ENCODE measurements around the gene NEK8.
"Not testable (repeated sequence)": the region's sequence is repeated elsewhere in the genome, so short reads cannot be mapped to it uniquely, and the experiment has no call there.

NEK8 gene

GRCh38 chr17:28734712-28735241, 6.2 kb downstream of the NEK8 start:
- no peak for TF ChIP-seq CTCF (IDR thresholded peaks at IDR 0.05; ENCODE audit: low read depth, low read length, missing control alignments)
- no peak overlapping the region for H3K4me3 ChIP-seq (ENCODE audit: low read depth, low read length)
- in situ Hi-C loops (cut with HindIII; ENCODE audit: low sequenced_read_pairs) = no loop called here
- no peak for DNase-seq (ENCODE audit: low read depth)

DNA sequence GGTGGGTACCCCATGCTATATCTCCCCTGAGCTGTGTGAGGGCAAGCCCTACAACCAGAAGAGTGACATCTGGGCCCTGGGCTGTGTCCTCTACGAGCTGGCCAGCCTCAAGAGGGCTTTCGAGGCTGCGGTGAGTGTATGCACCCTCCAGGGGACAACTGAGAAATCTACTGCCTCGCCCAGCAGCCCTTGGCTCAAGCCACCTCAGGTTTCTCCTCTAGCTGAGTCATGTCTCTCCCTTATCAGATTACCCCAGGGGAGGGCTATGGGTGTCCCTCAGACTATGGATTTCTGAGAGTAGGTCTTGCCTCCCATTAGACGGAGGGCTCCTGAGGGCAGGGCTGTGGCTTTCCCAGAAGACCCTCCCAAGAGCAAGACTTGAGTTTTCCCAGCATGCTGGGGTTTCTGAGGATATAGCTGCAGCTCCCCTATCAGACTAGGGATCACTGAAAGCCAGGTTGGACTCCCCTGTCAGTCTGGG, 6.7 kb downstream of the NEK8 start:
- in situ Hi-C loops (cut with HindIII; ENCODE audit: low sequenced_read_pairs) = no loop called here
- no peak for DNase-seq (ENCODE audit: low read depth)
- no peak for TF ChIP-seq CTCF (IDR thresholded peaks at IDR 0.05; ENCODE audit: low read depth, low read length, missing control alignments)
- H3K4me3 ChIP-seq (ENCODE audit: low read depth, low read length) = no peak overlapping the region

DNA sequence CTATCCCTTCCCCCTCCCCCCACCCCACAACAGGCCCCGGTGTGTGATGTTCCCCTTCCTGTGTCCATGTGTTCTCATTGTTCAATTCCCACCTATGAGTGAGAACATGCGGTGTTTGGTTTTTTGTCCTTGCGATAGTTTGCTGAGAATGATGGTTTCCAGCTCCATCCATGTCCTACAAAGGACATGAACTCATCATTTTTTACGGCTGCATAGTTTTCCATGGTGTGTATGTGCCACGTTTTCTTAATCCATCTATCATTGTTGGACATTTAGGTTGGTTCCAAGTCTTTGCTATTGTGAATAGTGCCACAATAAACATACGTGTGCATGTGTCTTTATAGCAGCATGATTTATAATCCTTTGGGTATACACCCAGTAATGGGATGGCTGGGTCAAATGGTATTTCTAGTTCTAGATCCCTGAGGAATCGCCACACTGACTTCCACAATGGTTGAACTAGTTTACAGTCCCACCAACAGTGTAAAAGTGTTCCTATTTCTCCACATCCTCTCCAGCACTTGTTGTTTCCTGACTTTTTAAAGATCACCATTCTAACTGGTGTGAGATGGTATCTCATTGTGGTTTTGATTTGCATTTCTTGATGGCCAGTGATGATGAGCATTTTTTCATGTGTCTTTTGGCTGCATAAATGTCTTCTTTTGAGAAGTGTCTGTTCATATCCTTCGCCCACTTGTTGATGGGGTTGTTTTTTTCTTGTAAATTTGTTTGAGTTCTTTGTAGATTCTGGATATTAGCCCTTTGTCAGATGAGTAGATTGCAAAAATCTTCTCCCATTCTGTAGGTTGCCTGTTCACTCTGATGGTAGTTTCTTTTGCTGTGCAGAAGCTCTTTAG, 7.6 kb downstream of the NEK8 start:
- DNase-seq (ENCODE audit: low read depth); in situ Hi-C loops (cut with HindIII; ENCODE audit: low sequenced_read_pairs); H3K4me3 ChIP-seq (ENCODE audit: low read depth, low read length): not testable (repeated sequence)

GRCh38 chr17:28737316-28737715, 8.7 kb downstream of the NEK8 start:
- no peak overlapping the region for H3K4me3 ChIP-seq (ENCODE audit: low read depth, low read length)
- no peak for TF ChIP-seq CTCF (IDR thresholded peaks at IDR 0.05; ENCODE audit: low read depth, low read length, missing control alignments)
- in situ Hi-C loops (cut with HindIII; ENCODE audit: low sequenced_read_pairs) = no loop called here
- no peak for DNase-seq (ENCODE audit: low read depth)

DNA sequence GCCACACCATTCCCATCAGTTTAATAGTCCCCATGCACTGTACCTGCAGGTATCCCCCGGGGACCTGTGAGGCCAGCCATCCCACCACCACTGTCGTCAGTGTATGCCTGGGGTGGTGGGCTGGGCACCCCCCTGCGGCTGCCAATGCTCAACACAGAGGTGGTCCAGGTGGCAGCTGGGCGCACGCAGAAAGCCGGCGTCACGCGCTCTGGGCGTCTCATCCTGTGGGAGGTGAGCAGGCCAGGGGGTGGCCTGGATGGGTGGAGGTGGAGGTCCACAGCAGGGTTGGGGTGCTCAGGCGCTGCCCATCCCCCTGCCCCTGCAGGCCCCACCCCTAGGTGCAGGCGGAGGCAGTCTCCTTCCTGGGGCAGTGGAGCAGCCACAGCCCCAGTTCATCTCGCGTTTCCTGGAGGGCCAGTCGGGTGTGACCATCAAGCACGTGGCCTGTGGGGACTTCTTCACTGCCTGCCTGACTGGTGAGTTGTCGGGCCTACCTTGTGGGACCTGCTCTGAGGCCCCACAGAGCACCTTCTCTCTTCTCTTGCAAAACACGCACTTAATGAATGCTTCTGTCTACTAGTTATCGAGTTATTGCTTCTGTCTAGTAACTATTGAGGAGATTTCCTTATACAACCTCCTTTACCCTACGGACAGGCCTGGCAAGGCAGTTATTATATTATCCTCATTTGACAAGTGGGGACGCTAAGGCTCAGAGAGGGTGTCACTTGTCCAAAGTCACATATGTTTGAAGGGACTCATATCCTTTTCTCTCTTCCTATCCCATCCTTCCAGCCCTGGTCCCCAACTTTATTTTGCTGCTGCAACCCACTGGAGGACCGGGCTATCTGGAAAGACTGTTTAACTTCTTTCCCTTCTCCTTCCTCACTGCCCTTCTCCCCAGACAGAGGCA, 9.4 kb downstream of the NEK8 start:
- in situ Hi-C loops (cut with HindIII; ENCODE audit: low sequenced_read_pairs) = no loop called here
- no peak for TF ChIP-seq CTCF (IDR thresholded peaks at IDR 0.05; ENCODE audit: low read depth, low read length, missing control alignments)
- no peak overlapping the region for H3K4me3 ChIP-seq (ENCODE audit: low read depth, low read length)
- no peak for DNase-seq (ENCODE audit: low read depth)

- TF ChIP-seq CTCF (IDR thresholded peaks at IDR 0.05; ENCODE audit: low read depth, low read length, missing control alignments) = no peak
- H3K4me3 ChIP-seq (ENCODE audit: low read depth, low read length) = no peak overlapping the region
- in situ Hi-C loops (cut with HindIII; ENCODE audit: low sequenced_read_pairs) = no loop called here
- no peak for DNase-seq (ENCODE audit: low read depth)
These were observed 10.2 kb downstream of the NEK8 start for GRCh38 chr17:28738680-28739384.
